WTC11 (cell line): ENCODE data around the gene ANKRA2. TPM values are rescaled to one million over a fixed set of nuclear protein-coding genes. Genes with fewer than 3 reads are reported as not detected.

Experiments used
- ATAC-seq: fragments of 200-7000 bp; cut with Tn5 transposase; 2 replicates; pipeline ENCODE4 v1.10.0; 2021; ENCODE audit warnings: mild to moderate bottlenecking, moderate library complexity
- CTCF ChIA-PET: fragments of 300-600 bp; sonication (Branson Sonifier 250); formaldehyde crosslinking; loops from one replicate; lab custom pipeline; 2021; ENCODE audit warnings: antibody characterized with exemption; lab: Charles Lee
- POLR2A ChIA-PET: fragments of 350-600 bp; sonication (Branson Sonifier 250); formaldehyde crosslinking; loops from one replicate; lab custom pipeline; 2021; ENCODE audit warnings: antibody characterized with exemption; lab: Charles Lee
- DNase-seq: peaks from one replicate; pipeline ENCODE4 v3.0.0; 2021; ENCODE audit warnings: low spot score
- H3K27ac Mint-ChIP-seq: 2 replicates; pipeline ENCODE4 v1.8.0; 2021; ENCODE audit warnings: mixed read lengths
- H3K27me3 Mint-ChIP-seq: 2 replicates; pipeline ENCODE4 v1.8.0; 2021; ENCODE audit warnings: low read depth, mild to moderate bottlenecking, moderate library complexity, mixed read lengths
- H3K36me3 Mint-ChIP-seq: 2 replicates; pipeline ENCODE4 v1.8.0; 2021; ENCODE audit warnings: mixed read lengths
- H3K4me1 Mint-ChIP-seq: 2 replicates; pipeline ENCODE4 v1.8.0; 2022; ENCODE audit warnings: mixed read lengths
- H3K4me3 Mint-ChIP-seq: 2 replicates; pipeline ENCODE4 v1.8.0; 2021; ENCODE audit warnings: mild to moderate bottlenecking, moderate library complexity, mixed read lengths
- H3K9me3 Mint-ChIP-seq: 2 replicates; pipeline ENCODE4 v1.8.0; 2021; ENCODE audit warnings: mixed read lengths
- ATF1 ChIP-seq: sonication (generic); formaldehyde crosslinking; IDR thresholded peaks from 2 replicates; pipeline ENCODE4 v1.8.1; 2023; ENCODE audit warnings: mild to moderate bottlenecking, moderate library complexity, missing genetic modification reagents
- GABPB1 ChIP-seq: sonication (generic); formaldehyde crosslinking; IDR thresholded peaks from 2 replicates; pipeline ENCODE4 v1.8.1; 2023; ENCODE audit warnings: mild to moderate bottlenecking, missing genetic modification reagents
- HMGA2 ChIP-seq: fragments of 250-450 bp; sonication (Bioruptor Pico); IDR thresholded peaks from 2 replicates; pipeline ENCODE4 v1.4.0; 2021; ENCODE audit warnings: mild to moderate bottlenecking, moderate library complexity
- IRF2 ChIP-seq: sonication (generic); formaldehyde crosslinking; IDR thresholded peaks from 2 replicates; pipeline ENCODE4 v1.8.0; 2022; ENCODE audit warnings: low read depth, missing genetic modification reagents, borderline replicate concordance
- NFATC4 ChIP-seq: fragments of 250-450 bp; sonication (Bioruptor Pico); IDR thresholded peaks from 2 replicates; pipeline ENCODE4 v1.9.0; 2021; ENCODE audit warnings: mild to moderate bottlenecking
- NFYB ChIP-seq: sonication (generic); formaldehyde crosslinking; conservative IDR thresholded peaks from 2 replicates; pipeline ENCODE4 v1.8.0; 2022; ENCODE audit warnings: low read depth, missing genetic modification reagents
- RORB ChIP-seq: fragments of 250-450 bp; sonication (Bioruptor Pico); IDR thresholded peaks from 2 replicates; pipeline ENCODE4 v1.9.0; 2021; ENCODE audit warnings: mild to moderate bottlenecking
- SMAD3 ChIP-seq: sonication (generic); formaldehyde crosslinking; IDR thresholded peaks from 2 replicates; pipeline ENCODE4 v1.8.0; 2022; ENCODE audit warnings: missing genetic modification reagents, mild to moderate bottlenecking, borderline replicate concordance
- TEAD4 ChIP-seq: sonication (generic); formaldehyde crosslinking; IDR thresholded peaks from 2 replicates; pipeline ENCODE4 v1.8.0; 2022; ENCODE audit warnings: mild to moderate bottlenecking, missing genetic modification reagents
- ZNF423 ChIP-seq: fragments of 250-450 bp; sonication (Bioruptor Pico); IDR thresholded peaks from 2 replicates; pipeline ENCODE4 v2.1.2; 2022; ENCODE audit warnings: mild to moderate bottlenecking, moderate library complexity
- total RNA-seq: library from RNA; stranded (reverse); gene quantifications from 3 replicates; pipeline ENCODE4 v1.2.3, GENCODE V29; 2021
- TF ChIP-seq, protein P1 (sequence below): sonication (generic); formaldehyde crosslinking; IDR thresholded peaks from 2 replicates; pipeline ENCODE4 v1.8.1; 2022; ENCODE audit warnings: mild to moderate bottlenecking, moderate library complexity, missing genetic modification reagents
- TF ChIP-seq, protein P2 (sequence below): fragments of 250-450 bp; sonication (Bioruptor Pico); IDR thresholded peaks from 2 replicates; pipeline ENCODE4 v1.9.0; 2021; ENCODE audit warnings: mild to moderate bottlenecking
- TF ChIP-seq, protein P3 (sequence below): sonication (generic); formaldehyde crosslinking; IDR thresholded peaks from 2 replicates; pipeline ENCODE4 v1.8.0; 2022; ENCODE audit warnings: mild to moderate bottlenecking, missing genetic modification reagents
- TF ChIP-seq, protein P4 (sequence below): fragments of 250-450 bp; sonication (Bioruptor Pico); IDR thresholded peaks from 2 replicates; pipeline ENCODE4 v1.9.0; 2021; ENCODE audit warnings: mild to moderate bottlenecking, borderline replicate concordance

The ANKRA2 gene
- total RNA-seq, 1 experiment from 2014 or later: 17.7 TPM

DNA sequence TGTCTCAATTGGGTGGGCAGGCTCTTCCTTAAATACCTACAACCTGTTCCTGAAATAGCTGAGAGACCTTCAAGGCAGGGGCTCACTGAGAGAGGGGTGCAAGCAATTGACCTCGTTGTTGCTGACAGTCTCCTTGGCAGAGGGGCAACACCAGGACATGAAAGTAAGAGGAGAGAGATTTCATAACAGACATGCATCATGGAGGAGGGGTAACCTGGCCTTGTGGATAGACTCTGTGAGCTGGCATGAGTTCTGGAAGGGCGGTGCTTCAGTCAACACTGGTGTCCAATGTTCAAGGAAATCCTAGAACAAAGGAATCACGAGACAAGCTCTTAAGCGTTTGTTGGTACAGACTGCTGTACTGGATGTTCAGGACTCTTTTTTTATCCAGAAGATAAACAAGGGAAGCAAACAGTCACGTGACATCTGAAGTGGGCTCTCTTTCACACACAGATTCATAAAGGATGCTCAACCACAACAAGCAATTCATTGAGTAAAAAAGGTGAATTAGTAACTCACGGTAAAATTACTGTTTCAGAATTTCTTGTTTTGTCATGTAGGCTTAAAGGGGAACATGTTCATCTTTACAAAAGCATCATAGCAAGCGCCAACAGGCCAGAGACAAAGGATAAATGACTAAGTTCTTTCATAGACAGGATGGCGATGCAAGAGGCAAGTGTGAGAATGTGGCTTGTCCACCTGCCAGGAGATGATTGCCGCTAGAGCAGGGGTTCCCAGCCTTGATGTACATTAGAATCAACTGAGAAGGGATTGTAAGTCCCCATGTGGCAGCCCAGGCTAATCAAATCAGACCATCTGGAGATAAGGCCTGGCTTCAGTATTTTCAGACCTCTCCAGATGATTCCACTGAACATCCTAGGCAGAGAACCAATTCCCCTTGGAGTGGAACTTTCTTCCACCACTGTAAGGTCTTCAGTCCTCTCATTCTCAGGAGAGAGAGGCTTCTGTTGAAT lies 20.7 kb downstream of the ANKRA2 start:
- ATAC-seq (no peak), DNase-seq (no peak)
- TF ChIP-seq ZNF423 (CRISPR knock-in tag) (no peak), NFYB (no peak), SMAD3 (CRISPR knock-in tag) (no peak), GABPB1 (CRISPR knock-in tag) (0 out of 2 replicates have a peak, but pooled peaks have one; percentile 68)

DNA sequence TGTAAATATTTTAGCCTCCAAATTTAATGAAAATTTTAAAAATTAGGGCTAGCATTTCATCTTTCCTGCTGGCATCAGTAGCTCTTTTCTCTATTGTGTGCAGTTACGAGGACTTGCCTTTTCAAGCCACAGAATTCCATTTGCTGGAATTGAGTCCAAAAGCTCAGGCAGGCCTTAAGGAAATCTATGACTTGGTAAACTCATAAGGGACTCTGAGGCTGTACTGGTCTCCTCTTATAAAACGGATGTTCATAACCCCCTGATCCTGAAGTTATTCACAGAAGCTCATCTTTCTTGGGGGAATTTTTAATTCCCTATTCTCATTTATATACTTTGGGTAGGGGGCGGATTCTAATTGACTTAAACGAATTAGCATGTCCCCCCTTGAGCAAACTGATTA lies 23.4 kb downstream of the ANKRA2 start:
- ChIA-PET POLR2A (no interaction called here), CTCF (interaction anchor here (0.6 to 0.7 kb wide), 2 partner anchors 25 to 267 kb away, joined by 3 read pairs; no protein-coding TSS in a partner anchor)
- Mint-ChIP-seq H3K4me1 (peaks cover 20% of the 10 kb centered on the region), H3K27ac (no peak overlapping the region), H3K9me3 (no peaks in the 10 kb centered on the region), H3K36me3 (no peaks in the 10 kb centered on the region), H3K4me3 (no peak overlapping the region), H3K27me3 (no peaks in the 10 kb centered on the region; the same call in 1 of the 2 replicates)
- ATAC-seq (no peak), DNase-seq (no peak)
- no peak for TF ChIP-seq RORB (CRISPR knock-in tag)
- TF ChIP-seq, protein P1, sequence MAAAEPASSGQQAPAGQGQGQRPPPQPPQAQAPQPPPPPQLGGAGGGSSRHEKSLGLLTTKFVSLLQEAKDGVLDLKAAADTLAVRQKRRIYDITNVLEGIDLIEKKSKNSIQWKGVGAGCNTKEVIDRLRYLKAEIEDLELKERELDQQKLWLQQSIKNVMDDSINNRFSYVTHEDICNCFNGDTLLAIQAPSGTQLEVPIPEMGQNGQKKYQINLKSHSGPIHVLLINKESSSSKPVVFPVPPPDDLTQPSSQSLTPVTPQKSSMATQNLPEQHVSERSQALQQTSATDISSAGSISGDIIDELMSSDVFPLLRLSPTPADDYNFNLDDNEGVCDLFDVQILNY: no peak
- no peak for TF ChIP-seq NFYB
- no peak for TF ChIP-seq TEAD4
- no peak for TF ChIP-seq HMGA2 (CRISPR knock-in tag)
- no peak for TF ChIP-seq NFATC4 (CRISPR knock-in tag)
- TF ChIP-seq, protein P2, sequence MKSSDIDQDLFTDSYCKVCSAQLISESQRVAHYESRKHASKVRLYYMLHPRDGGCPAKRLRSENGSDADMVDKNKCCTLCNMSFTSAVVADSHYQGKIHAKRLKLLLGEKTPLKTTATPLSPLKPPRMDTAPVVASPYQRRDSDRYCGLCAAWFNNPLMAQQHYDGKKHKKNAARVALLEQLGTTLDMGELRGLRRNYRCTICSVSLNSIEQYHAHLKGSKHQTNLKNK (CRISPR knock-in tag): no peak

More for the DNA sequence above, 20.7 kb downstream of the ANKRA2 start:
- POLR2A ChIA-PET: no interaction called here
- no peak overlapping the region for H3K27ac Mint-ChIP-seq
- H3K36me3 Mint-ChIP-seq: no peaks in the 10 kb centered on the region
- CTCF ChIA-PET: interaction anchor here (1.4 kb wide), 1 partner anchor 25 kb away, joined by 4 read pairs; no protein-coding TSS in a partner anchor
- H3K9me3 Mint-ChIP-seq: no peaks in the 10 kb centered on the region
- no peak overlapping the region for H3K4me3 Mint-ChIP-seq
- H3K4me1 Mint-ChIP-seq: peaks cover 20% of the 10 kb centered on the region
- H3K27me3 Mint-ChIP-seq: no peaks in the 10 kb centered on the region; the same call in 1 of the 2 replicates

DNA sequence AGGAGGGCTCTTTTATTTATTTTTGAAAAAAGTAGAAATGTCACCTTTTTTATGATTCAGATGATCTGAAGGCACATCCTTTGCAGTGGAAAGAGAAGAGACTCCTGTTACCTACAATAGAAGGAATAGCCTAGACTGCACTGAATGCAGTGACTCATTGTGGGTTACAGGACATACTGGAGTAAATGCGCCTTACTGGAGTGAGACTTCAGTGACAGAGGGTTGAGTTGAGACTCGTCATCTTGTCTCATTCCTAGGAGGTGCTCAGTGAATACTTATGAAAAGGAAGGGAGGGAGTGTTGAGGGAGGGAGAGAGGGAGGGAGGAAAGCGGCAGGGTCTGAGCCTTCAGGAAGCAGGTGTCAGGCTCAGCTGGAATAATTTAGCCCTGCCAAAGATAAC lies 25.2 kb downstream of the ANKRA2 start:
- ATAC-seq (no peak), DNase-seq (no peak)
- ChIA-PET POLR2A (no interaction called here), CTCF (no interaction called here)
- H3K4me3 Mint-ChIP-seq: no peak overlapping the region
- TF ChIP-seq ATF1 (no peak), IRF2 (CRISPR knock-in tag) (no peak)
- TF ChIP-seq, protein P3, sequence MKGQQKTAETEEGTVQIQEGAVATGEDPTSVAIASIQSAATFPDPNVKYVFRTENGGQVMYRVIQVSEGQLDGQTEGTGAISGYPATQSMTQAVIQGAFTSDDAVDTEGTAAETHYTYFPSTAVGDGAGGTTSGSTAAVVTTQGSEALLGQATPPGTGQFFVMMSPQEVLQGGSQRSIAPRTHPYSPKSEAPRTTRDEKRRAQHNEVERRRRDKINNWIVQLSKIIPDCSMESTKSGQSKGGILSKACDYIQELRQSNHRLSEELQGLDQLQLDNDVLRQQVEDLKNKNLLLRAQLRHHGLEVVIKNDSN (CRISPR knock-in tag): no peak
- TF ChIP-seq, protein P4, sequence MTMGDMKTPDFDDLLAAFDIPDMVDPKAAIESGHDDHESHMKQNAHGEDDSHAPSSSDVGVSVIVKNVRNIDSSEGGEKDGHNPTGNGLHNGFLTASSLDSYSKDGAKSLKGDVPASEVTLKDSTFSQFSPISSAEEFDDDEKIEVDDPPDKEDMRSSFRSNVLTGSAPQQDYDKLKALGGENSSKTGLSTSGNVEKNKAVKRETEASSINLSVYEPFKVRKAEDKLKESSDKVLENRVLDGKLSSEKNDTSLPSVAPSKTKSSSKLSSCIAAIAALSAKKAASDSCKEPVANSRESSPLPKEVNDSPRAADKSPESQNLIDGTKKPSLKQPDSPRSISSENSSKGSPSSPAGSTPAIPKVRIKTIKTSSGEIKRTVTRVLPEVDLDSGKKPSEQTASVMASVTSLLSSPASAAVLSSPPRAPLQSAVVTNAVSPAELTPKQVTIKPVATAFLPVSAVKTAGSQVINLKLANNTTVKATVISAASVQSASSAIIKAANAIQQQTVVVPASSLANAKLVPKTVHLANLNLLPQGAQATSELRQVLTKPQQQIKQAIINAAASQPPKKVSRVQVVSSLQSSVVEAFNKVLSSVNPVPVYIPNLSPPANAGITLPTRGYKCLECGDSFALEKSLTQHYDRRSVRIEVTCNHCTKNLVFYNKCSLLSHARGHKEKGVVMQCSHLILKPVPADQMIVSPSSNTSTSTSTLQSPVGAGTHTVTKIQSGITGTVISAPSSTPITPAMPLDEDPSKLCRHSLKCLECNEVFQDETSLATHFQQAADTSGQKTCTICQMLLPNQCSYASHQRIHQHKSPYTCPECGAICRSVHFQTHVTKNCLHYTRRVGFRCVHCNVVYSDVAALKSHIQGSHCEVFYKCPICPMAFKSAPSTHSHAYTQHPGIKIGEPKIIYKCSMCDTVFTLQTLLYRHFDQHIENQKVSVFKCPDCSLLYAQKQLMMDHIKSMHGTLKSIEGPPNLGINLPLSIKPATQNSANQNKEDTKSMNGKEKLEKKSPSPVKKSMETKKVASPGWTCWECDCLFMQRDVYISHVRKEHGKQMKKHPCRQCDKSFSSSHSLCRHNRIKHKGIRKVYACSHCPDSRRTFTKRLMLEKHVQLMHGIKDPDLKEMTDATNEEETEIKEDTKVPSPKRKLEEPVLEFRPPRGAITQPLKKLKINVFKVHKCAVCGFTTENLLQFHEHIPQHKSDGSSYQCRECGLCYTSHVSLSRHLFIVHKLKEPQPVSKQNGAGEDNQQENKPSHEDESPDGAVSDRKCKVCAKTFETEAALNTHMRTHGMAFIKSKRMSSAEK (CRISPR knock-in tag): no peak
- no peak overlapping the region for H3K27ac Mint-ChIP-seq
- peaks cover 3% of the 10 kb centered on the region for H3K9me3 Mint-ChIP-seq
- peaks cover 20% of the 10 kb centered on the region for H3K4me1 Mint-ChIP-seq
- no peaks in the 10 kb centered on the region; the same call in 1 of the 2 replicates for H3K27me3 Mint-ChIP-seq
- H3K36me3 Mint-ChIP-seq: no peaks in the 10 kb centered on the region
